GM23338 (cell line): ENCODE results near the gene MLF2. TPM values are rescaled to one million over a fixed set of nuclear protein-coding genes. Genes with fewer than 3 reads are reported as not detected.

Experiments
- ATAC-seq: fragments of 200-7000 bp; cut with Tn5 transposase; 3 replicates; pipeline ENCODE4 v1.9.1; 2020
- DNase-seq: peaks from one replicate; pipeline ENCODE4 v3.0.0-alpha.2; 2015; ENCODE audit warnings: low spot score
- H2AFZ ChIP-seq: fragments of 200-600 bp; sonication (generic); 2 replicates; pipeline ENCODE4 v1.8.0; 2016; ENCODE audit warnings: antibody characterized with exemption, mild to moderate bottlenecking, moderate library complexity
- H3F3A ChIP-seq: fragments of 200-600 bp; sonication (generic); replicated peaks from 2 replicates; pipeline ENCODE4 v1.8.0; 2017; ENCODE audit warnings: antibody characterized with exemption, mixed run types, low read depth
- H3K27ac ChIP-seq: fragments of 200-600 bp; sonication (generic); 2 replicates; pipeline ENCODE4 v1.6.1; 2016; ENCODE audit warnings: low read depth
- H3K27me3 ChIP-seq: fragments of 200-600 bp; sonication (generic); 2 replicates; pipeline ENCODE4 v1.8.0; 2016; ENCODE audit warnings: mild to moderate bottlenecking, mixed run types, moderate library complexity; ENCODE audit not compliant: insufficient read depth
- H3K36me3 ChIP-seq: fragments of 200-600 bp; sonication (generic); 2 replicates; pipeline ENCODE4 v1.8.0; 2016; ENCODE audit warnings: mild to moderate bottlenecking; ENCODE audit not compliant: insufficient read depth
- H3K4me1 ChIP-seq: fragments of 200-600 bp; sonication (generic); 2 replicates; pipeline ENCODE4 v1.8.0; 2016; ENCODE audit warnings: mild to moderate bottlenecking, moderate library complexity; ENCODE audit not compliant: insufficient read depth
- H3K4me2 ChIP-seq: fragments of 200-600 bp; sonication (generic); 2 replicates; pipeline ENCODE4 v1.7.1; 2017; ENCODE audit warnings: mixed run types
- H3K4me3 ChIP-seq: fragments of 200-600 bp; sonication (generic); 2 replicates; pipeline ENCODE4 v1.6.1; 2016; ENCODE audit warnings: mixed run types
- H3K79me2 ChIP-seq: fragments of 200-600 bp; sonication (generic); replicated peaks from 2 replicates; pipeline ENCODE4 v1.8.0; 2017; ENCODE audit warnings: mild to moderate bottlenecking; ENCODE audit not compliant: insufficient read depth
- H3K9me2 ChIP-seq: fragments of 200-600 bp; sonication (generic); 2 replicates; pipeline ENCODE4 v1.8.0; 2017; ENCODE audit not compliant: insufficient read depth
- H4K20me1 ChIP-seq: fragments of 200-600 bp; sonication (generic); replicated peaks from 2 replicates; pipeline ENCODE4 v1.8.0; 2017; ENCODE audit warnings: mild to moderate bottlenecking; ENCODE audit not compliant: insufficient read depth
- H3K27ac Mint-ChIP-seq: 2 replicates; pipeline ENCODE4 v1.8.0; 2020; ENCODE audit warnings: inconsistent platforms, mild to moderate bottlenecking, moderate library complexity, mixed read lengths
- H3K27me3 Mint-ChIP-seq: 3 replicates; pipeline ENCODE4 v1.8.0; 2022; ENCODE audit warnings: low read depth, mild to moderate bottlenecking, moderate library complexity, mixed read lengths, inconsistent platforms; ENCODE audit not compliant: insufficient read depth, poor library complexity
- H3K36me3 Mint-ChIP-seq: 3 replicates; pipeline ENCODE4 v1.8.0; 2021; ENCODE audit warnings: low read depth, mild to moderate bottlenecking, inconsistent platforms, moderate library complexity, mixed read lengths
- H3K4me1 Mint-ChIP-seq: 3 replicates; pipeline ENCODE4 v1.8.0; 2020; ENCODE audit warnings: mild to moderate bottlenecking, inconsistent platforms, mixed read lengths
- H3K4me3 Mint-ChIP-seq: 3 replicates; pipeline ENCODE4 v1.8.0; 2021; ENCODE audit warnings: moderate library complexity, mild to moderate bottlenecking, inconsistent platforms, mixed read lengths
- H3K9me3 Mint-ChIP-seq: 3 replicates; pipeline ENCODE4 v1.8.0; 2020; ENCODE audit warnings: moderate library complexity, mild to moderate bottlenecking, inconsistent platforms, mixed read lengths
- EZH2 ChIP-seq: fragments of 200-600 bp; sonication (generic); IDR thresholded peaks from one replicate; pipeline ENCODE4 v1.8.0; 2017; ENCODE audit warnings: antibody characterized with exemption, mild to moderate bottlenecking, low read depth; ENCODE audit not compliant: unreplicated experiment
- EZH2phosphoT487 ChIP-seq: fragments of 200-600 bp; sonication (generic); IDR thresholded peaks from one replicate; pipeline ENCODE4 v1.8.1; 2018; ENCODE audit warnings: antibody characterized with exemption; ENCODE audit not compliant: unreplicated experiment
- JUNB ChIP-seq: IDR thresholded peaks from one replicate; pipeline ENCODE4 v1.6.1; 2016; ENCODE audit warnings: antibody characterized with exemption; ENCODE audit not compliant: unreplicated experiment
- NANOG ChIP-seq: IDR thresholded peaks from 2 replicates; pipeline ENCODE4 v1.6.1; 2016; ENCODE audit warnings: antibody characterized with exemption, borderline replicate concordance
- STAT1 ChIP-seq: IDR thresholded peaks from one replicate; pipeline ENCODE4 v1.6.1; 2016; ENCODE audit warnings: antibody characterized with exemption; ENCODE audit not compliant: unreplicated experiment
- ZNF331 ChIP-seq: fragments of 250-450 bp; sonication (Bioruptor Pico); IDR thresholded peaks from 2 replicates; pipeline ENCODE4 v1.5.0; 2020; ENCODE audit warnings: low read depth, mild to moderate bottlenecking, moderate library complexity
- polyA plus RNA-seq: library from polyadenylated mRNA; unstranded; fragments of >200 nt; fragmentation: Nextera tagmentation; extraction: Ambion mirVana; gene quantifications from 2 replicates; pipeline ENCODE4 v1.2.1, GENCODE V29; 2016
- total RNA-seq: library from RNA; depleted of rRNA; stranded (reverse); fragments of >200 nt; shearing (Covaris generic); gene quantifications from 2 replicates; pipeline ENCODE4 v1.2.3, GENCODE V29; 2014
- TF ChIP-seq, protein P1 (sequence below): IDR thresholded peaks from 2 replicates; pipeline ENCODE4 v1.6.1; 2016; ENCODE audit warnings: antibody characterized with exemption
- TF ChIP-seq, protein P2 (sequence below): fragments of 250-450 bp; sonication (Bioruptor Pico); IDR thresholded peaks from 2 replicates; pipeline ENCODE4 v1.5.0; 2020; ENCODE audit warnings: mild to moderate bottlenecking, moderate library complexity
- TF ChIP-seq, protein P3 (sequence below): IDR thresholded peaks from one replicate; pipeline ENCODE4 v1.6.1; 2018; ENCODE audit warnings: antibody characterized with exemption; ENCODE audit not compliant: unreplicated experiment

Gene MLF2
- total and polyA plus RNA-seq, 2 experiments from 2014 or later: 280 to 289 TPM

DNA sequence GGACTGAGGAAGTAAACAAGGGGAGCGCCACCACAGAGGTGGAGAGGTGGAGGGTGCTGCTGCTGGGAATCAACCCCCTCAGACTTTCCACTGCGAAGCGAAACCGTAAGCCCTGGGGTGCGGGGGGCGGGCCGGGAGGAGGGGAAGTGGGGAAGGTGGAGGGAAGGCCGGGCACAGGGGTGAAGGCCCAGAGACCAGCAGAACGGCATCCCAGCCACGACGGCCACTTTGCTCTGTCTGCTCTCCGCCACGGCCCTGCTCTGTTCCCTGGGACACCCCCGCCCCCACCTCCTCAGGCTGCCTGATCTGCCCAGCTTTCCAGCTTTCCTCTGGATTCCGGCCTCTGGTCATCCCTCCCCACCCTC is 19.4 kb upstream of the MLF2 start, which contains the start of gene LAG3 (continued):
- TF ChIP-seq, protein P1, sequence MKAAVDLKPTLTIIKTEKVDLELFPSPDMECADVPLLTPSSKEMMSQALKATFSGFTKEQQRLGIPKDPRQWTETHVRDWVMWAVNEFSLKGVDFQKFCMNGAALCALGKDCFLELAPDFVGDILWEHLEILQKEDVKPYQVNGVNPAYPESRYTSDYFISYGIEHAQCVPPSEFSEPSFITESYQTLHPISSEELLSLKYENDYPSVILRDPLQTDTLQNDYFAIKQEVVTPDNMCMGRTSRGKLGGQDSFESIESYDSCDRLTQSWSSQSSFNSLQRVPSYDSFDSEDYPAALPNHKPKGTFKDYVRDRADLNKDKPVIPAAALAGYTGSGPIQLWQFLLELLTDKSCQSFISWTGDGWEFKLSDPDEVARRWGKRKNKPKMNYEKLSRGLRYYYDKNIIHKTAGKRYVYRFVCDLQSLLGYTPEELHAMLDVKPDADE: no peak
- no peak for TF ChIP-seq EZH2phosphoT487
- no peak for TF ChIP-seq NANOG
- TF ChIP-seq, protein P2, sequence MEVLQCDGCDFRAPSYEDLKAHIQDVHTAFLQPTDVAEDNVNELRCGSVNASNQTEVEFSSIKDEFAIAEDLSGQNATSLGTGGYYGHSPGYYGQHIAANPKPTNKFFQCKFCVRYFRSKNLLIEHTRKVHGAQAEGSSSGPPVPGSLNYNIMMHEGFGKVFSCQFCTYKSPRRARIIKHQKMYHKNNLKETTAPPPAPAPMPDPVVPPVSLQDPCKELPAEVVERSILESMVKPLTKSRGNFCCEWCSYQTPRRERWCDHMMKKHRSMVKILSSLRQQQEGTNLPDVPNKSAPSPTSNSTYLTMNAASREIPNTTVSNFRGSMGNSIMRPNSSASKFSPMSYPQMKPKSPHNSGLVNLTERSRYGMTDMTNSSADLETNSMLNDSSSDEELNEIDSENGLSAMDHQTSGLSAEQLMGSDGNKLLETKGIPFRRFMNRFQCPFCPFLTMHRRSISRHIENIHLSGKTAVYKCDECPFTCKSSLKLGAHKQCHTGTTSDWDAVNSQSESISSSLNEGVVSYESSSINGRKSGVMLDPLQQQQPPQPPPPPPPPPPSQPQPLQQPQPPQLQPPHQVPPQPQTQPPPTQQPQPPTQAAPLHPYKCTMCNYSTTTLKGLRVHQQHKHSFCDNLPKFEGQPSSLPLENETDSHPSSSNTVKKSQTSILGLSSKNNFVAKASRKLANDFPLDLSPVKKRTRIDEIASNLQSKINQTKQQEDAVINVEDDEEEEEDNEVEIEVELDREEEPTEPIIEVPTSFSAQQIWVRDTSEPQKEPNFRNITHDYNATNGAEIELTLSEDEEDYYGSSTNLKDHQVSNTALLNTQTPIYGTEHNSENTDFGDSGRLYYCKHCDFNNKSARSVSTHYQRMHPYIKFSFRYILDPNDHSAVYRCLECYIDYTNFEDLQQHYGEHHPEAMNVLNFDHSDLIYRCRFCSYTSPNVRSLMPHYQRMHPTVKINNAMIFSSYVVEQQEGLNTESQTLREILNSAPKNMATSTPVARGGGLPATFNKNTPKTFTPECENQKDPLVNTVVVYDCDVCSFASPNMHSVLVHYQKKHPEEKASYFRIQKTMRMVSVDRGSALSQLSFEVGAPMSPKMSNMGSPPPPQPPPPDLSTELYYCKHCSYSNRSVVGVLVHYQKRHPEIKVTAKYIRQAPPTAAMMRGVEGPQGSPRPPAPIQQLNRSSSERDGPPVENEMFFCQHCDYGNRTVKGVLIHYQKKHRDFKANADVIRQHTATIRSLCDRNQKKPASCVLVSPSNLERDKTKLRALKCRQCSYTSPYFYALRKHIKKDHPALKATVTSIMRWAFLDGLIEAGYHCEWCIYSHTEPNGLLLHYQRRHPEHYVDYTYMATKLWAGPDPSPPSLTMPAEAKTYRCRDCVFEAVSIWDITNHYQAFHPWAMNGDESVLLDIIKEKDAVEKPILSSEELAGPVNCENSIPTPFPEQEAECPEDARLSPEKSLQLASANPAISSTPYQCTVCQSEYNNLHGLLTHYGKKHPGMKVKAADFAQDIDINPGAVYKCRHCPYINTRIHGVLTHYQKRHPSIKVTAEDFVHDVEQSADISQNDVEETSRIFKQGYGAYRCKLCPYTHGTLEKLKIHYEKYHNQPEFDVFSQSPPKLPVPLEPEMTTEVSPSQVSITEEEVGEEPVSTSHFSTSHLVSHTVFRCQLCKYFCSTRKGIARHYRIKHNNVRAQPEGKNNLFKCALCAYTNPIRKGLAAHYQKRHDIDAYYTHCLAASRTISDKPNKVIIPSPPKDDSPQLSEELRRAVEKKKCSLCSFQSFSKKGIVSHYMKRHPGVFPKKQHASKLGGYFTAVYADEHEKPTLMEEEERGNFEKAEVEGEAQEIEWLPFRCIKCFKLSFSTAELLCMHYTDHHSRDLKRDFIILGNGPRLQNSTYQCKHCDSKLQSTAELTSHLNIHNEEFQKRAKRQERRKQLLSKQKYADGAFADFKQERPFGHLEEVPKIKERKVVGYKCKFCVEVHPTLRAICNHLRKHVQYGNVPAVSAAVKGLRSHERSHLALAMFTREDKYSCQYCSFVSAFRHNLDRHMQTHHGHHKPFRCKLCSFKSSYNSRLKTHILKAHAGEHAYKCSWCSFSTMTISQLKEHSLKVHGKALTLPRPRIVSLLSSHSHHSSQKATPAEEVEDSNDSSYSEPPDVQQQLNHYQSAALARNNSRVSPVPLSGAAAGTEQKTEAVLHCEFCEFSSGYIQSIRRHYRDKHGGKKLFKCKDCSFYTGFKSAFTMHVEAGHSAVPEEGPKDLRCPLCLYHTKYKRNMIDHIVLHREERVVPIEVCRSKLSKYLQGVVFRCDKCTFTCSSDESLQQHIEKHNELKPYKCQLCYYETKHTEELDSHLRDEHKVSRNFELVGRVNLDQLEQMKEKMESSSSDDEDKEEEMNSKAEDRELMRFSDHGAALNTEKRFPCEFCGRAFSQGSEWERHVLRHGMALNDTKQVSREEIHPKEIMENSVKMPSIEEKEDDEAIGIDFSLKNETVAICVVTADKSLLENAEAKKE (CRISPR knock-in tag): no peak
- no peak for TF ChIP-seq JUNB

DNA sequence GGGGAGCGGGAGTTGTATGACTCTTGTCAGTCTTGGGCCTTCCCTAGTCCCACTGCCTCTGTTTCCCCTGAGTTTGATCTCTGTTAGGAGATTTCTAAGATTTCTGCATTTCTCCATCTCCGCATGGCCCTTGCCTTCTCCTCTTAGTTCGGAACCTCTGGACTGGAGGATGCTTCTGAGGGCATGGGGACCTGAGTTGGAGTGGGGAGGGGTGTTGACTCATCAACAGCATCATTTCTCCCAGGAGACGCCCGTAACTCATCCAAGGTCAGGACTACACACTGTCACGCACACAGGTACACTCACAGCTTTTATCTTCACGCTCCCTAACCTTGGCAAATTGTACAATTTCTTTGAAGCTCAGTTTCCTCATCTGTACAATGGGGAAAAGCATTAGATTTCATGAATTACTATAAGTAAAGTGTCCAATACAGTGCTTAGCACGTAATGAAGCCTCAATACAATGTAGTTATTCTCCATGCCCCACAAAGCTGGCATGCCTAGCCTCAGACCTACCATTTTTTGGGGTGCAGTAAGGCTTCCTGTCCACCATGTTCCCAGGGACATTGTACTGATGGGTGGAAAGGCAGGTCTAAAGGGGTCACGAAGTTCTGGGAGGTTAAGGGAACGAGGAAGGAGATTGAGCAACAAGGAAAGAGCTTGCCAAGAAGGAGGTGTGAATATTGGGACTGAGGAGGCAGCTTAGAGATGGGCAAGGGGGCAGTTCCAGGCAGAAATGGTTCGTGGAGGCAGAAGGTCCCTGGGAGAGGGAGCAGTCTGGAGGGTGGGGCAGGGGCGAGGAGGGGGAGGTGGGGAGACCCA is 18.8 kb upstream of the MLF2 start:
- no peak overlapping the region; the same call in 1 of the 2 replicates for H3K27ac Mint-ChIP-seq
- TF ChIP-seq, protein P3, sequence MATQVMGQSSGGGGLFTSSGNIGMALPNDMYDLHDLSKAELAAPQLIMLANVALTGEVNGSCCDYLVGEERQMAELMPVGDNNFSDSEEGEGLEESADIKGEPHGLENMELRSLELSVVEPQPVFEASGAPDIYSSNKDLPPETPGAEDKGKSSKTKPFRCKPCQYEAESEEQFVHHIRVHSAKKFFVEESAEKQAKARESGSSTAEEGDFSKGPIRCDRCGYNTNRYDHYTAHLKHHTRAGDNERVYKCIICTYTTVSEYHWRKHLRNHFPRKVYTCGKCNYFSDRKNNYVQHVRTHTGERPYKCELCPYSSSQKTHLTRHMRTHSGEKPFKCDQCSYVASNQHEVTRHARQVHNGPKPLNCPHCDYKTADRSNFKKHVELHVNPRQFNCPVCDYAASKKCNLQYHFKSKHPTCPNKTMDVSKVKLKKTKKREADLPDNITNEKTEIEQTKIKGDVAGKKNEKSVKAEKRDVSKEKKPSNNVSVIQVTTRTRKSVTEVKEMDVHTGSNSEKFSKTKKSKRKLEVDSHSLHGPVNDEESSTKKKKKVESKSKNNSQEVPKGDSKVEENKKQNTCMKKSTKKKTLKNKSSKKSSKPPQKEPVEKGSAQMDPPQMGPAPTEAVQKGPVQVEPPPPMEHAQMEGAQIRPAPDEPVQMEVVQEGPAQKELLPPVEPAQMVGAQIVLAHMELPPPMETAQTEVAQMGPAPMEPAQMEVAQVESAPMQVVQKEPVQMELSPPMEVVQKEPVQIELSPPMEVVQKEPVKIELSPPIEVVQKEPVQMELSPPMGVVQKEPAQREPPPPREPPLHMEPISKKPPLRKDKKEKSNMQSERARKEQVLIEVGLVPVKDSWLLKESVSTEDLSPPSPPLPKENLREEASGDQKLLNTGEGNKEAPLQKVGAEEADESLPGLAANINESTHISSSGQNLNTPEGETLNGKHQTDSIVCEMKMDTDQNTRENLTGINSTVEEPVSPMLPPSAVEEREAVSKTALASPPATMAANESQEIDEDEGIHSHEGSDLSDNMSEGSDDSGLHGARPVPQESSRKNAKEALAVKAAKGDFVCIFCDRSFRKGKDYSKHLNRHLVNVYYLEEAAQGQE: no peak
- TF ChIP-seq ZNF331 (CRISPR knock-in tag) (no peak), NANOG (no peak), STAT1 (no peak), EZH2 (no peak)
- TF ChIP-seq, protein P1: no peak

More for the DNA sequence above, 18.8 kb upstream of the MLF2 start:
- Histone ChIP-seq H3K79me2 (peaks cover 20% of the 10 kb centered on the region), H3K27ac (no peak overlapping the region), H2AFZ (no peak overlapping the region), H3K27me3 (peaks cover 65% of the 10 kb centered on the region), H3K4me1 (peaks cover 43% of the 10 kb centered on the region), H4K20me1 (peaks cover 20% of the 10 kb centered on the region), H3F3A (peaks cover 40% of the 10 kb centered on the region), H3K36me3 (no peaks in the 10 kb centered on the region), H3K4me2 (peak overlapping the region; percentile 87), H3K4me3 (peak overlapping the region; percentile 64), H3K9me2 (no peaks in the 10 kb centered on the region)
- peak overlapping the region; percentile 37; the same call in 2 of the 3 replicates for H3K4me3 Mint-ChIP-seq
- H3K4me1 Mint-ChIP-seq: peaks cover 63% of the 10 kb centered on the region
- DNase-seq (no peak), ATAC-seq (no peak)
- H3K36me3 Mint-ChIP-seq: peaks cover 25% of the 10 kb centered on the region
- H3K27me3 Mint-ChIP-seq: peaks cover 48% of the 10 kb centered on the region
- no peaks in the 10 kb centered on the region; the same call in 2 of the 3 replicates for H3K9me3 Mint-ChIP-seq
